GM20000 (cell line): ENCODE measurements around the gene HDAC4.

Experiments
- DNase-seq: peaks from one replicate; pipeline ENCODE4 v3.0.0; 2012; ENCODE audit warnings: low spot score
- CTCF ChIP-seq: IDR thresholded peaks from 2 replicates; pipeline ENCODE4 v1.5.1; 2012; ENCODE audit warnings: mild to moderate bottlenecking, control low read depth; ENCODE audit errors: extremely low read depth, missing control alignments

The HDAC4 gene

DNA sequence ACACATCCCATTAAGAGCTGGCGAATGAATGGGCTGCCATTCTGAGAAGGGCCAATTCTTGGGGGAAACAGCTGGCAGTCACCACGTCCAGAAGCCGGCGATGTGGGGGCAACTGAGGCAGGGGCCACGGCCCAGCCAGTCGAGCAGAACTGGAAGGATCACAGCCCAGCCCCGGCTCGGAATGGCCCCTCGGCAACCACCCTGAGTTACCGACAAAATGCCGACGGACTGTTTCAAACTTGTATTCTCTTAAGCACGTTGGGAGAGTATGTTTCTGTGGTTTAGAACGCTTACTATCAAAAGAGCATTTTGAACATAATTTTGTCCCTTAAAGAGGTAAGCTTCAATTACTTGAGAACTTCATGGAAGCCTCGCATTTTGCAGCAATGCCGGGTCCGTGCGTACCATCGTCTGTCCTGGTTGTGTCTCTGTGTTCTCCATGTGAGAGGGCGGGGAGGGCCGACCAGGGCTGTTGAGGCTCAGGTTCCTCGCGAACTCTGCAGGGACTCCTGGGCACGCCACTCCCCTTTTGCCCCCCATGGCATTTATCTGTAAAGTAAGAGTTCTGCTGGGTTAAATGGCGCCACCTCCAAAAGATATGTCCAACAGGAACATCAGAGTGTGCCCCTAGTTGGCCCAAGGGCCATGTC is 397.1 kb downstream of the HDAC4 start:
- DNase-seq, result no peak
- TF ChIP-seq CTCF, result no peak

DNA sequence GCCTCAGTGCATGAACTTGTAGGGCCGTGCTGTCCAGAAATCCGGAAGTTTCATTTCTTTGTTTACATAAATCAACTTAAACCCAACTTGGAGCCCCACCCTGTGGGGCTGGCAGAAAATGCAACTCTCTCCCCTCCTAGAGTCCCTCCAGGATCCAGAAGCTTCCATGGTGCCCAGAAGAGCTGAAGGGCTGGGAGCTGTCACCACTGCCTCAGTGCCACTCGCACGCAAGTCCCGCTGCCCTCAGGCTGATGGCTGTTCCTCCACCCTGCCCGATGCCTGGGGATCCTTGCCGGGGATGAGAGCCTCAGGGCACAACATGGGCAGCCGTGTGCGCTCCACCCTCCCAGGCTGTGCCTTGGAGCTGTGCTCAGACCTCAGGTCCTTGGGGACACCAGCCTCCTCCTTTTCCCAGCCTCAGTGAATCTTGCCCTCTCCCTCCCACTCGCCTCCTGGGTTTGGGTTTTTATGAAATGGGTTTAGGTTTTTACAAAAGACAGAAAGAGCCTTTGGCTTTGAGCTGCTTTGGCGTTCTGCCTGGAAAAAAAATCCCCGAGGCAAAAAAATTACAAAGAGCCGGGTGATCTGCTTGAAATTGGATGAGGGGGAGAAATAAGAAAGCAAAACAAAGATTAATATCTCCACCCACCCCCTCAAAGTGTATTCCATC is 397.7 kb downstream of the HDAC4 start:
- no peak for DNase-seq
- TF ChIP-seq CTCF, result no peak

GRCh38 chr2:239002591-239002953 is 398.2 kb downstream of the HDAC4 start:
- no peak for TF ChIP-seq CTCF
- no peak for DNase-seq

DNA sequence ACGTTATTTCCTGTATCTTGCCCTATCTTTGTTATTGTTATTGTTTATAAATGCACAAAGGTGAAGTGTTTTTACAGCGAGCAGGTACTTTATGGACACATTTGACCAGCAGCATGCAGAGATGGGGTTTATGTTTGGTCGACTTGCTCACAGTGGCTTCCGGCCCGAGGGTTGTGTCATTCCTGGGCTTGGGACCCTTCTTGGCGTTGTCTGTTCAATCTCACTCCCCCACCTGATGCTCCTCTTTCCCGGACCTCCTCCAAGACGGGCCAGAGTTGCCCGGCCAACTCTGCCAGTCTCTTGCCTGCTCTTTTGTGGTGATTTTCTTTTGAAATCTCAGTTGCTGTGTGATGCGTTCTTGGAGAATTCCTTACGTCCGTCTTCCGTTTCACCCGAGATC is 399.0 kb downstream of the HDAC4 start:
- no peak for TF ChIP-seq CTCF
- DNase-seq, result no peak

DNA sequence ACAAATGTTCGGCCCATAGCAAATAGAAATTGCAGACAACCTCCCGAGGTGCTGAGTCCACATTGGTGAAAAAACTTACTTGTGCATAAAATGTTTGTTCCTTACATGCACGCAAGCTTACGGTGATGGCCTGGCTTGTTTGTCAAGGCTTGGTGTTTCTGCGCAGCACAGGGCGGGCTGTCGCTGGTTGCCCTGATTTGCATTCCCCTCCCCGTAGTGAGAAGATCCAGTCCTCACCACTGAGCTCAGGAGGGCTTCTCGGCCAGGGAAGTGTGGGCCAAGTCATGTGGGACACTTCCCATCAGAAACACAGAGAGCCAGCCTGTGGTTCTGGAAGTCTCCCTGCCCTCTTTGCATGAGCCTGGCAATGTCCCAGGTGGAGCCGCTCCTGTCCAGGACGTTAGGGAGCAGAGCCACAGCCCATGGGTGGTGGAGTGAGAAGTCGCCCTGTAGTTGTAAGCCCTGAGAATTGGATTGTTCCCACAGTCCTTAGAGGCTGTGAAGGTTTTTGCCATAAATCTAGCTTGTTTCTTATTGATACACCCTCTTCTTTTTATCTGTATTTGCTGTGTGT is 400.2 kb downstream of the HDAC4 start:
- no peak for DNase-seq
- TF ChIP-seq CTCF, result no peak

DNA sequence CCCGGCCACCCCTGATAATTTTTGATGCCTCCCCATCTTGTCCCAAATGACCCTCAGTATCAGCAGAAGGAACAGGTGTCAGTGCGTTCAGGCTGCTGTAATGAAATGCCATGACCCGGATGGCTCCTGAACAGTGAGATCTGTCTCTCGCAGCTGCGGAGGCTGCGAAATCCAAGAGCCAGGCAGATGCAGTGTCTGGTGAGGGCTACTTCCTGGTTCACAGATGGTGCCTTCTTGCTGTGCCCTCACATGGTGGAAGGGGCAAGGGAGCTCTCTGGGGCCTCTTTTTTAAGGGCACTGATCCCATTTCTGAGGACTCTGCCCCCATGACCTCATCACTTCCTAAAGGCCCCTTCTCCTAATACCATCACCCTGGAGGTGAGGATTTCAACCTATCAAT is 400.7 kb downstream of the HDAC4 start:
- DNase-seq, result no peak
- no peak for TF ChIP-seq CTCF

DNA sequence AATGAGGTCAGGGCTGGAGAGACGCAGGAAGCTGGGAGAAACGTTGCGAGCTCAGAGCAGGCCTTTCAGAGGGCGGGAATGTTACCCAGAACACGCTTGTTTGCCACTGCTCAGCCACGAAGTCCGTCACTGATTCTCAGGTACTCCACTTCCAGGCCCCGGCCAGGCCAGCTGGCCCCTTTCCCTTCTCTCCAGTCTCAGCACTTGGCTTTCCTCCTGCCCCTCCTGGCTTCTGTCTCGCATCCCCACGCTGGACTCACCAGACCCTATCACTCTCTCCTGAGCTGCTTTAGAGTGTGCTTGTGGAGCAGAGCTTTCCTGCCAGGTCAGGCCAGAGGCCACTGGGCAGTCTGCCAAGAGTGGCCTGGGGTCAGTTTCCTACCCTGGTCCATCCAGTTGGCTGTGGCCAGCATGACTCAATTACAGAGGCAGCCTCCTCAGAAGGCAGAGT is 401.5 kb downstream of the HDAC4 start:
- no peak for TF ChIP-seq CTCF
- no peak for DNase-seq
